ENCODE data around the gene RPH3AL. TPM values are rescaled to one million over a fixed set of nuclear protein-coding genes. Genes with fewer than 3 reads are reported as not detected.

RPH3AL gene
- total RNA-seq, 4 donors from 2014 or later, result 31.4 to 92.4 (median 48.6) TPM

DNA sequence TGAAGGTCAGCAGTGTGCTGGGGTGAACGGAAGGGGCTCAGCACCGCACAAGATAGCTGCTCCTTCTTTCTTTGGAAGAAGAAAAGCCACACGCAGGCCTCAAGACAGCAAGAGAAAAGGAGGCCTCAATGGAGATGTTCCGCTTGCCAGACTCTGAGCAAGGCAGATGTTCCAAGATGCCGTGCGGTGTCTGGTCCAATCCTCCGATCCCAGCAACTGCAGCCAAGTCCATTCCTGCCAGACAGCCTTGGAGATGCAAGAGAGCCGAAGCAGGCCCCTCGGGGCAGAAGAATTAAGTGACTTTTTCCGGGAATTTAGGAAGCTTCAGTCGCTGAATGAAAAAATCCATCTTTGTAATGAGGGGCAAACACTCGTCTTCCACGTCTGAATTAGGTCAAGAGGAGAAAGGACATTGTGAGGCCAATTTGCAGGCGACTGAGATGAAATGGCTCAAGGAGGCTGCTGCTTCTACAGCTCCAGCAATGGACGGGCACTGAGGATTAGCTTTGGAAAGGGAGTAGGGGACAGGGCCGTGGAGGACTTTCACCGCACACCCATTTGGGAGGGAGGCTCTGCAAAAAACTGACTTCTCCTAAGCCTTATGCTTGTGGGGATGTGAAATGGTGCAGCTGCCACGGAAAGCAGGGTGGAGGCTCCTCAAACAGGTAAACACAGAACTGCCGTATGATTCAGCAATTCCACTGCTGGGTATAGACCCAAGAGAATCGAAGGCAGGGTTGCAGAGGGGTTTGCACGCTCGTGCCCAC lies 44.7 kb downstream of the RPH3AL start:
- no peaks in the 10 kb centered on the region for H3K9me3 ChIP-seq
- no peaks in the 10 kb centered on the region for H3K4me1 ChIP-seq
- no peak overlapping the region for H3K4me3 ChIP-seq
- DNase-seq, result no peak
- no peaks in the 10 kb centered on the region for H3K27me3 ChIP-seq
- no peaks in the 10 kb centered on the region for H3K36me3 ChIP-seq
- TF ChIP-seq POLR2A (IDR thresholded peaks at IDR 0.05), result no peak
- TF ChIP-seq, protein P1, sequence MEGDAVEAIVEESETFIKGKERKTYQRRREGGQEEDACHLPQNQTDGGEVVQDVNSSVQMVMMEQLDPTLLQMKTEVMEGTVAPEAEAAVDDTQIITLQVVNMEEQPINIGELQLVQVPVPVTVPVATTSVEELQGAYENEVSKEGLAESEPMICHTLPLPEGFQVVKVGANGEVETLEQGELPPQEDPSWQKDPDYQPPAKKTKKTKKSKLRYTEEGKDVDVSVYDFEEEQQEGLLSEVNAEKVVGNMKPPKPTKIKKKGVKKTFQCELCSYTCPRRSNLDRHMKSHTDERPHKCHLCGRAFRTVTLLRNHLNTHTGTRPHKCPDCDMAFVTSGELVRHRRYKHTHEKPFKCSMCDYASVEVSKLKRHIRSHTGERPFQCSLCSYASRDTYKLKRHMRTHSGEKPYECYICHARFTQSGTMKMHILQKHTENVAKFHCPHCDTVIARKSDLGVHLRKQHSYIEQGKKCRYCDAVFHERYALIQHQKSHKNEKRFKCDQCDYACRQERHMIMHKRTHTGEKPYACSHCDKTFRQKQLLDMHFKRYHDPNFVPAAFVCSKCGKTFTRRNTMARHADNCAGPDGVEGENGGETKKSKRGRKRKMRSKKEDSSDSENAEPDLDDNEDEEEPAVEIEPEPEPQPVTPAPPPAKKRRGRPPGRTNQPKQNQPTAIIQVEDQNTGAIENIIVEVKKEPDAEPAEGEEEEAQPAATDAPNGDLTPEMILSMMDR (IDR thresholded peaks at IDR 0.05), result no peak
- H3K27ac ChIP-seq, result no peak overlapping the region

DNA sequence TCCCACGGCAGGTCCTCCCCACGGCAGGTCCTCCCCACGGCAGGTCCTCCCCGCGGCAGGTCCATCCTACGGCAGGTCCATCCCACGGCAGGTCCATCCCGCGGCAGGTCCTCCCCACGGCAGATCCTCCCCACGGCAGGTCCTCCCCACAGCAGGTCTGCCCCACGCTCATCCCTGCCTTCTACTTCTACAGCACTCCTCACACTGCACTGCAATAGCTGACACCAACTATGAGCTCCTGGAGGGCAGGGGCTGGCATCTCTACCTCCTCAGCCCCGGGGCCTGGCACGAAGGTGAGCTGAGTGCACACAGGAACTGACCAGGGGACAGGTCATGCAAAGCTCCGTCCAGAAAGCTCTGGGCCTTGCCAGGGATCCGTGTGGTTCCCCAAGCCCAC lies 45.3 kb downstream of the RPH3AL start:
- no peak for TF ChIP-seq POLR2A (IDR thresholded peaks at IDR 0.05)
- TF ChIP-seq, protein P1 (IDR thresholded peaks at IDR 0.05), result no peak
- no peaks in the 10 kb centered on the region for H3K27me3 ChIP-seq
- H3K9me3 ChIP-seq, result no peaks in the 10 kb centered on the region
- H3K4me1 ChIP-seq, result no peaks in the 10 kb centered on the region
- DNase-seq, result no peak
- H3K36me3 ChIP-seq, result no peaks in the 10 kb centered on the region
- H3K27ac ChIP-seq, result no peak overlapping the region
- H3K4me3 ChIP-seq, result no peak overlapping the region

GRCh38 chr17:306536-307294 lies 45.9 kb downstream of the RPH3AL start:
- no peak for DNase-seq
- no peaks in the 10 kb centered on the region for H3K27me3 ChIP-seq
- H3K27ac ChIP-seq, result no peak overlapping the region

DNA sequence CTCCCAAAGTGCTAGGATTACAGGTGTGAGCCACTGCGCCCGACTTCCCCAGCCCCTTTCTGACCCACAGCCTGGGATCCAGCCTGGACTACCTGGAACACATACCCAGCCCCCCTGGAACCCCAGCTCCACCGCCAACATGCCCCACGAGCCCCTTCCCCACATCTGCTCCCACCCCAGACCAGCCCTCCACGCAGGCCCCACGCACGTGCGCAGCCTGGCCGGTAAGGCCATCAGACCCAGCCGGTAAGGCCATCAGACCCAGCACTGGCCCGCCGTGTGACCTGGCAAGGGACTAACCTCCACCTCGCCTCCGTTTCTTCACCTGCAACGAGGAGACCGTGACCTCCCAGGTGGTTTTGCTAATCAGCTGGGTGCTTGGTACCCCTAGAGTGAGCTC lies 46.5 kb downstream of the RPH3AL start:
- TF ChIP-seq, protein P1 (IDR thresholded peaks at IDR 0.05), result no peak
- TF ChIP-seq POLR2A (IDR thresholded peaks at IDR 0.05), result no peak

More at GRCh38 chr17:306536-307294, 45.9 kb downstream of the RPH3AL start:
- peaks cover 0 to 4% (median 2%) of the 10 kb centered on the region in 4 donors for H3K4me1 ChIP-seq
- no peak overlapping the region for H3K4me3 ChIP-seq
- H3K36me3 ChIP-seq, result no peaks in the 10 kb centered on the region
- TF ChIP-seq POLR2A (IDR thresholded peaks at IDR 0.05), result no peak
- TF ChIP-seq, protein P1 (IDR thresholded peaks at IDR 0.05), result no peak
- H3K9me3 ChIP-seq, result no peaks in the 10 kb centered on the region

GRCh38 chr17:305090-305976 lies 47.3 kb downstream of the RPH3AL start:
- H3K4me1 ChIP-seq, result peaks cover 0 to 11% (median 2%) of the 10 kb centered on the region in 4 donors
- no peaks in the 10 kb centered on the region for H3K9me3 ChIP-seq
- H3K27ac ChIP-seq, result no peak overlapping the region
- no peaks in the 10 kb centered on the region for H3K36me3 ChIP-seq
- H3K27me3 ChIP-seq, result no peaks in the 10 kb centered on the region
- DNase-seq, result no peak
- TF ChIP-seq, protein P1 (IDR thresholded peaks at IDR 0.05), result peak in 1 of 6 experiments; percentile 8
- TF ChIP-seq POLR2A (IDR thresholded peaks at IDR 0.05), result no peak
- H3K4me3 ChIP-seq, result no peak overlapping the region

More for the DNA sequence above, 46.5 kb downstream of the RPH3AL start:
- Histone ChIP-seq H3K9me3 (no peaks in the 10 kb centered on the region), H3K27me3 (no peaks in the 10 kb centered on the region), H3K4me1 (peaks cover 0 to 10% (median 2%) of the 10 kb centered on the region in 4 donors), H3K4me3 (no peak overlapping the region), H3K36me3 (no peaks in the 10 kb centered on the region), H3K27ac (no peak overlapping the region)
- no peak for DNase-seq

Data from Peyer's patch (tissue), 4 donors.